Lower leg skin (tissue), 4 donors: ENCODE measurements around the gene RALGAPA1. TPM values are rescaled to one million over a fixed set of nuclear protein-coding genes. Genes with fewer than 3 reads are reported as not detected.
"Not testable (repeated sequence)": the region's sequence is repeated elsewhere in the genome, so short reads cannot be mapped to it uniquely, and the experiment has no call there.

Experiments
- DNase-seq, 2 donors: peaks; one replicate each; pipeline ENCODE4 v3.0.0-alpha.2; 2019; ENCODE audit warnings: low spot score in 2 of 2
- H3K4me3 ChIP-seq: fragments of 200-600 bp; sonication (generic); 2 replicates; pipeline ENCODE4 v1.5.1; 2017; ENCODE audit warnings: mild to moderate bottlenecking, low read depth; ENCODE audit not compliant: poor library complexity, severe bottlenecking
- POLR2A ChIP-seq, 2 donors: fragments of 450-650 bp; IDR thresholded peaks; one replicate each; pipeline ENCODE4 v1.6.1; 2016 to 2017; ENCODE audit warnings: antibody characterized with exemption in 2 of 2, mild to moderate bottlenecking in 1 of 2, moderate library complexity in 1 of 2
- WGBS, 2 donors: methylation state at CpG; one replicate each; pipeline ENCODE4 v1.1.5; 2018; 5-methylcytosine and 5-hydroxymethylcytosine counted together
- intact Hi-C: fragments of 100-400 bp; cut with DNase I; formaldehyde crosslinking; loops from one replicate; pipeline ENCODE4 v1.15.0; 2023; ENCODE audit warnings: low total_unique reads
- total RNA-seq, 4 donors: library from RNA; depleted of rRNA; stranded (reverse); fragments of >200 nt; gene quantifications; one replicate each; pipeline ENCODE4 v1.1.0, GENCODE V29; 2016
- TF ChIP-seq, protein P1 (sequence below), 3 donors: fragments of 450-650 bp; IDR thresholded peaks; one replicate each; pipeline ENCODE4 v1.5.1; 2016; ENCODE audit warnings: antibody characterized with exemption in 3 of 3, mild to moderate bottlenecking in 3 of 3, moderate library complexity in 2 of 3

RALGAPA1 gene
- total RNA-seq, 4 donors from 2014 or later, result 48.4 to 56.9 (median 50.2) TPM

DNA sequence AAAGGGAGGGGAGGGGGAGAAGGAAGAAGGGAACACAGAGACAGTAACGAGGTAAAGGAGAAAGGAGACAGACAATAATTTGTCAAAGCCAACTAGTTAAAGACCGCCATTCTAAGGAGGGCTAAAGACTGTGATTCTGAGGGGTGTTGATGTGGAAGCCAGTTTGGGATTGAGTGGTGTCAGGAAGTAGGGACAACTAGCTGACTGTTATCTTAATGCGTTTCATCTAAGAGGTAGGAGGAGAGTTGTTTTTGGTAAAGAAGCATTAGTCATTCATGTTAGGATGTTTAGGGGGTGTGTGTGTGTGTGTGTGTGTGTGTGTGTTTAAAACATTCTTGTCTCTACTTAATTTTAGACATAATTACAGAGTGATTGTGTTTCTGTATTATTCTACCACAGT lies 180.1 kb downstream of the RALGAPA1 start:
- DNase-seq, result no peak
- no peak for TF ChIP-seq POLR2A (IDR thresholded peaks at IDR 0.05)
- TF ChIP-seq, protein P1, sequence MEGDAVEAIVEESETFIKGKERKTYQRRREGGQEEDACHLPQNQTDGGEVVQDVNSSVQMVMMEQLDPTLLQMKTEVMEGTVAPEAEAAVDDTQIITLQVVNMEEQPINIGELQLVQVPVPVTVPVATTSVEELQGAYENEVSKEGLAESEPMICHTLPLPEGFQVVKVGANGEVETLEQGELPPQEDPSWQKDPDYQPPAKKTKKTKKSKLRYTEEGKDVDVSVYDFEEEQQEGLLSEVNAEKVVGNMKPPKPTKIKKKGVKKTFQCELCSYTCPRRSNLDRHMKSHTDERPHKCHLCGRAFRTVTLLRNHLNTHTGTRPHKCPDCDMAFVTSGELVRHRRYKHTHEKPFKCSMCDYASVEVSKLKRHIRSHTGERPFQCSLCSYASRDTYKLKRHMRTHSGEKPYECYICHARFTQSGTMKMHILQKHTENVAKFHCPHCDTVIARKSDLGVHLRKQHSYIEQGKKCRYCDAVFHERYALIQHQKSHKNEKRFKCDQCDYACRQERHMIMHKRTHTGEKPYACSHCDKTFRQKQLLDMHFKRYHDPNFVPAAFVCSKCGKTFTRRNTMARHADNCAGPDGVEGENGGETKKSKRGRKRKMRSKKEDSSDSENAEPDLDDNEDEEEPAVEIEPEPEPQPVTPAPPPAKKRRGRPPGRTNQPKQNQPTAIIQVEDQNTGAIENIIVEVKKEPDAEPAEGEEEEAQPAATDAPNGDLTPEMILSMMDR (IDR thresholded peaks at IDR 0.05), result no peak
- WGBS, 2 donors, result 85 to 91% methylated on average over 3 of the region's 3 CpGs
- H3K4me3 ChIP-seq, result no peak overlapping the region
- intact Hi-C loops, result no loop called here

DNA sequence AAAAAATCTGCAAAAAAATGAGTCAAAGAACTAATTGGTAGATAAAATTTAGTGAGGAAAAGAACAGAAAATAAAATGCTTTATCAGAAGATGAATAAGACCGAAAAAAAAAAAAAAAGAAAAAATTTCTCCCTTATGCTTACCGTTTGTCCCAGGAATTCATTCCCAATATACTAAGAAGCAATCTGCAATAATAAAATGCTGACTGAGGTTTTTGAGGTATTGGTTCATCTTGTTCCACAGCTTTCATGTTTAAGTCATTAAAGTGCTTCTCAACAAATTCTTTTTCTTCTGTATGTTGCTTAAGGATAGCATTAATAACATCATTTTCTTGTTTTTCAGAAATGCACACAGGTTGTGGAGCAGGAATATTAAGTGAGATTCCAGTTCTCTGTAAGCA lies 182.1 kb downstream of the RALGAPA1 start:
- DNase-seq, intact Hi-C loops, H3K4me3 ChIP-seq: not testable (repeated sequence)
- WGBS, 2 donors, result 57 to 85% methylated on average over 2 of the region's 2 CpGs

DNA sequence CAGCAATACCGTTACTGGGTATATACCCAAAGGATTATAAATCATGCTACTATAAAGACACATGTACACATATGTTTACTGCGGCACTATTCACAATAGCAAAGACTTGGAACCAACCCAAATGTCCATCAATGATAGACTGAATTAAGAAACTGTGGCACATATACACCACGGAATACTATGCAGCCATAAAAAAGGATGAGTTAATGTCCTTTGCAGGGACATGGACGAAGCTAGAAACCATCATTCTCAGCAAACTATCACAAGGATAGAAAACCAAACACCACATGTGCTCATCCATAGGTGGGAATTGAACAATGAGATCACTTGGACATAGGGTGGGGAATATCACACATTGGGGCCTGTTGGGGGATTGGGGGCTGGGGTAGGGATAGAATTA lies 187.1 kb downstream of the RALGAPA1 start:
- H3K4me3 ChIP-seq, DNase-seq, intact Hi-C loops: not testable (repeated sequence)
- WGBS, 2 donors, result 96 to 97% methylated on average over 4 of the region's 4 CpGs

DNA sequence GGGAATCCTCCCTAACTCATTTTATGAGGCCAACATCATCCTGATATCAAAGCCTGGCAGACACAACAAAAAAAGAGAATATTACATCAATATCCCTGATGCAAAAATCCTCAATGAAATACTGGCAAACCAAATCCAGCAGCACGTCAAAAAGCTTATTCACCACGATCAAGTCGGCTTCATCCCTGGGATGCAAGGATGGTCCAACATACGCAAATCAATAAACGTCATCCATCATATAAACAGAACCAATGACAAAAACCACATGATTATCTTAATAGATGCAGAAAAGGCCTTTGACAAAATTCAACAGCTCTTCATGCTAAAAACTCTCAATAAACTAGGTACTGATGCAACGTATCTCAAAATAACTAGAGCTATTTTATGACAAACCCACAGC lies 189.1 kb downstream of the RALGAPA1 start:
- H3K4me3 ChIP-seq, intact Hi-C loops, DNase-seq: not testable (repeated sequence)
- WGBS, 2 donors, result 94 to 97% methylated on average over 6 of the region's 6 CpGs

DNA sequence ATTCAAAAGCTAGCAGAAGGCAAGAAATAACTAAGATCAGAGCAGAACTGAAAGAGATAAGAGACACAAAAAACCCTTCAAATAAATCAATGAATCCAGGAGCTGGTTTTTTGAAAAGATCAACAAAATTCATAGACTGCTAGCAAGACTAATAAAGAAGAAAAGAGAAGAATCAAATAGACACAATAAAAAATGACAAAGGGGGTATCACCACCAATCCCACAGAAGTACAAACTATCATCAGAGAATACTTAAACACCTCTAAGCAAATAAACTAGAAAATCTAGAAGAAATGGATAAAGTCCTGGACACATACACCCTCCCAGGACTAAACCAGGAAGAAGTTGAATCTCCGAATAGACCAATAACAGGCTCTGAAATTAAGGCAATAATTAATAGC lies 189.6 kb downstream of the RALGAPA1 start:
- 97 to 100% methylated on average over 1 of the region's 1 CpG for WGBS, 2 donors
- H3K4me3 ChIP-seq, intact Hi-C loops, DNase-seq: not testable (repeated sequence)

DNA sequence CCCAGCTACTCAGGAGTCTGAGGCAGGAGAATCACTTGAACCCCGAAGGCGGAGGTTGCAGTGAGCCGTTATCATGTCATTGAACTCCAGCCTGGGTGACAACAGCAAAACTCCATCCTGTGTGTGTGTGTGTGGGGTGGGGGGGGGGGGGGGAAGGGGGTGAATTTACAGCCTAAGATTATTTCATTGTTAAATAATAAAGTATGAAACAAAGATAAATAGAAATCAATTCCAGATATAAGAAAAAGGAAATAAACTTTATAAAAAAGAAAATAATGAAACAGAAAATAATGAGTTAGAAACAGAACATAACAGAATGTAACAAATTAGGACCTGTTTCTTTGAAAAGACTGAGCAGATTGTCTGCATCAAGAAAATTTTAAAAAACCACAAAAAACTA lies 191.6 kb downstream of the RALGAPA1 start:
- WGBS, 2 donors, result 94 to 98% methylated on average over 3 of the region's 3 CpGs
- no peak for DNase-seq
- intact Hi-C loops, result no loop called here
- TF ChIP-seq, protein P1 (IDR thresholded peaks at IDR 0.05), result no peak
- no peak for TF ChIP-seq POLR2A (IDR thresholded peaks at IDR 0.05)
- no peak overlapping the region for H3K4me3 ChIP-seq

DNA sequence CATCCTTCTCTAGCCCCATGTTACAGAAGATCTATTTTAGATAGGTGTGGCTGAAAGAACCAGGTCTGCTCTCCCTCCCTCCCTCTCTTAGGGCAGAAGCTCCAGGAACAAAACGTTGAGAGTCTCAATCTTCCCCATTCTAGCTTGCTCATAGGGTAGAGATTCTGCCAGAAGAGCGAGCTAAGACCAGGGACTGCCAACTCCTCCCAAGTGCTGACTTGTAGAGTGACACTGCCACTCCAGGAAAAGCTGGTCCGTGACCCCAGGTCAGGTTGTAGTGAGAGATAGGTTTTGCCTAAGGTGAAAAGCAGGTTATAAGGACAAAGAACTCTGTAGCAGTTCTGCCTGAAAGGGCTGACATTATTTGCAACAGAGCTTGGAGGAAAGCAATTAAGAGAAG lies 201.7 kb downstream of the RALGAPA1 start:
- TF ChIP-seq, protein P1 (IDR thresholded peaks at IDR 0.05), result no peak
- TF ChIP-seq POLR2A (IDR thresholded peaks at IDR 0.05), result no peak

DNA sequence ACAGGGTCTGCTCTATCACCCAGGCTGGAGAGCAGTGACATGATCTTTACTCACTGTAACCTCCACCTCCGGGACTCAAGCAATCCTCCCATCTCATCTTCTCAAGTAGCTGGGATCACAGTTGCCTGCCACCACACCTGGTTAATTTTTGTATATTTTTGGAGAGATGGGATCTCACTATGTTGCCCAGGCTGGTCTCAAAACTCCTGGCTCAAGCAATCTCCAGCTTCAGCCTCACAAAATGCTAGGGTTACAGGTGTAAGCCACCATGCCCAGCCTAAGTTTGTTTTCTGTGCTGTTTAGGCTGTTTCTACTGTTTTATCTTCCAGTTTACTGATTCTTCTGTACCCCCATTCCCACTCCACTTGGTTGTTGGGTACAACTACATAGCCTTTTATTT lies 208.8 kb downstream of the RALGAPA1 start:
- intact Hi-C loops, result no loop called here
- no peak for DNase-seq
- TF ChIP-seq POLR2A (IDR thresholded peaks at IDR 0.05), result no peak
- TF ChIP-seq, protein P1 (IDR thresholded peaks at IDR 0.05), result no peak
- 100% methylated on average over 1 of the region's 1 CpG for WGBS, 2 donors
- no peak overlapping the region for H3K4me3 ChIP-seq

More for the DNA sequence above, 201.7 kb downstream of the RALGAPA1 start:
- intact Hi-C loops, result no loop called here
- DNase-seq, result no peak
- no peak overlapping the region for H3K4me3 ChIP-seq
- 47 to 51% methylated on average over 3 of the region's 3 CpGs for WGBS, 2 donors
